Panc1 (cell line): ENCODE data around the gene SOS2. TPM values are rescaled to one million over a fixed set of nuclear protein-coding genes. Genes with fewer than 3 reads are reported as not detected.
"Not testable (repeated sequence)": the region's sequence is repeated elsewhere in the genome, so short reads cannot be mapped to it uniquely, and the experiment has no call there.

Source experiments
- ATAC-seq: fragments of 200-7000 bp; cut with Tn5 transposase; 2 replicates; pipeline ENCODE4 v1.9.1; 2020; ENCODE audit warnings: mild to moderate bottlenecking, moderate library complexity
- BruUV-seq: library from RNA; stranded (reverse); fragments of 400-500 nt; replicated peaks from 2 replicates; lab custom pipeline; 2021; lab: Mats Ljungman, UMichigan
- CTCF ChIA-PET: fragments of 300-600 bp; sonication (Branson Sonifier 250); formaldehyde crosslinking; loops from one replicate; lab custom pipeline; 2022; ENCODE audit warnings: antibody characterized with exemption; lab: Charles Lee
- POLR2A ChIA-PET: fragments of 300-600 bp; sonication (Branson Sonifier 250); formaldehyde crosslinking; loops from one replicate; lab custom pipeline; 2022; ENCODE audit warnings: antibody characterized with exemption; lab: Charles Lee
- DNase-seq: peaks from one replicate; pipeline ENCODE4 v3.0.0-alpha.2; 2010; ENCODE audit warnings: low read depth, low spot score
- H3K27ac ChIP-seq: 2 replicates; pipeline ENCODE4 v1.5.1; 2011; ENCODE audit warnings: mild to moderate bottlenecking, low read length, inconsistent platforms
- H3K27me3 ChIP-seq: fragments of 200-500 bp; sonication (Bioruptor generic); 2 replicates; pipeline ENCODE4 v1.6.0; 2014; ENCODE audit warnings: low read length, inconsistent platforms; ENCODE audit not compliant: control insufficient read depth, insufficient read depth
- H3K36me3 ChIP-seq: fragments of 200-500 bp; sonication (Bioruptor generic); 2 replicates; pipeline ENCODE4 v1.5.1; 2014; ENCODE audit warnings: inconsistent platforms, mild to moderate bottlenecking, low read length, moderate library complexity; ENCODE audit not compliant: control insufficient read depth, insufficient read depth
- H3K4me1 ChIP-seq: 2 replicates; pipeline ENCODE4 v1.5.1; 2011; ENCODE audit warnings: inconsistent platforms, mild to moderate bottlenecking, low read length, moderate library complexity; ENCODE audit not compliant: control insufficient read depth, insufficient read depth
- H3K4me3 ChIP-seq, 2 experiments: 2 replicates each; pipeline ENCODE4 v1.5.1; 2011 to 2012; ENCODE audit warnings: low read depth in 2 of 2, low read length in 2 of 2, mild to moderate bottlenecking in 2 of 2, inconsistent platforms in 1 of 2, moderate library complexity in 1 of 2
- H3K9me3 ChIP-seq: fragments of 200-500 bp; sonication (Bioruptor generic); 2 replicates; pipeline ENCODE4 v1.5.1; 2014; ENCODE audit warnings: low read depth, mild to moderate bottlenecking, inconsistent platforms, low read length, moderate library complexity; ENCODE audit not compliant: control insufficient read depth, insufficient read depth
- POLR2AphosphoS5 ChIP-seq: IDR thresholded peaks from 2 replicates; pipeline ENCODE4 v1.6.1; 2012; ENCODE audit warnings: mild to moderate bottlenecking, low read depth, low read length, moderate library complexity
- SIN3A ChIP-seq: IDR thresholded peaks from 2 replicates; pipeline ENCODE4 v1.6.1; 2012; ENCODE audit warnings: low read depth, mild to moderate bottlenecking, low read length, moderate library complexity, borderline replicate concordance; ENCODE audit not compliant: insufficient read depth
- TCF7L2 ChIP-seq: IDR thresholded peaks from 2 replicates; pipeline ENCODE4 v1.6.1; 2011; ENCODE audit warnings: mild to moderate bottlenecking, low read depth, low read length, inconsistent platforms
- in situ Hi-C: cut with HindIII; loops from 2 replicates; pipeline ENCODE4 v1.10.0; 2016; ENCODE audit warnings: low sequenced_read_pairs, low pct_unique_long_range_greater_than_20kb
- intact Hi-C: fragments of 100-400 bp; cut with micrococcal nuclease; formaldehyde crosslinking; loops from one replicate; pipeline ENCODE4 v1.10.0; 2022; ENCODE audit not compliant: unreplicated experiment
- total RNA-seq: library from RNA; stranded (reverse); gene quantifications from one replicate; pipeline ENCODE4 v1.2.1, GENCODE V29; 2021; ENCODE audit not compliant: unreplicated experiment
- TF ChIP-seq, protein P1 (sequence below), 2 experiments: IDR thresholded peaks; 2 replicates each; pipeline ENCODE4 v1.6.1; 2011 to 2012; ENCODE audit warnings: low read depth in 2 of 2, control low read depth in 1 of 2, low read length in 1 of 2, mild to moderate bottlenecking in 1 of 2, moderate library complexity in 1 of 2; ENCODE audit not compliant: insufficient read depth in 1 of 2
- TF ChIP-seq, protein P2 (sequence below): fragments of 450-650 bp; IDR thresholded peaks from 2 replicates; pipeline ENCODE4 v1.5.1; 2017; ENCODE audit warnings: mild to moderate bottlenecking

SOS2 gene
- total RNA-seq, 1 experiment from 2014 or later: 21.2 TPM

DNA sequence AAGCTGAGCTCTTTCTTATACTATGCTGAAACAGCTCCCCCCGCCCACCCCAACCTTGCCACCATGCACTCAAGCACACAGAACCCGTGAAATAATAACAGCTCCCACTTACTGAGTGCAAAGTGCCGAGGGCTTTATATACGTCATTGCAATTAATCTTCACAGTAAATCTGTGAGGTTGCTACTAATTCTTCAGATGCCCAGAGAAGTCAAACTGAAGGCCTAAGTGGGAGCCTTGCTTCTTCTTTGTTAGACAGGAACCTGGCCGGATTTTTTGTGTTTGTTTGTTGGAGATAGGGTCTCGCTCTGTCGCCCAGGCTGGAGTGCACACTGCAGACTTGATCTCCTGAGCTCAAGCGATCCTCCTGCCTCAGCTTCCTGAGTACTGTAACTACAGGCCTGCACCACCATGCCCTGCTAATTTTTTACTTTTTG lies 149.1 kb downstream of the SOS2 start:
- Histone ChIP-seq H3K27ac (no peak overlapping the region), H3K9me3 (no peaks in the 10 kb centered on the region), H3K4me3 (no peak overlapping the region), H3K4me1 (no peaks in the 10 kb centered on the region; the same call in 1 of the 2 replicates), H3K36me3 (no peaks in the 10 kb centered on the region), H3K27me3 (no peaks in the 10 kb centered on the region)
- ChIA-PET POLR2A (no interaction called here), CTCF (no interaction called here)
- DNase-seq (no peak), ATAC-seq (no peak)
- TF ChIP-seq, protein P1, sequence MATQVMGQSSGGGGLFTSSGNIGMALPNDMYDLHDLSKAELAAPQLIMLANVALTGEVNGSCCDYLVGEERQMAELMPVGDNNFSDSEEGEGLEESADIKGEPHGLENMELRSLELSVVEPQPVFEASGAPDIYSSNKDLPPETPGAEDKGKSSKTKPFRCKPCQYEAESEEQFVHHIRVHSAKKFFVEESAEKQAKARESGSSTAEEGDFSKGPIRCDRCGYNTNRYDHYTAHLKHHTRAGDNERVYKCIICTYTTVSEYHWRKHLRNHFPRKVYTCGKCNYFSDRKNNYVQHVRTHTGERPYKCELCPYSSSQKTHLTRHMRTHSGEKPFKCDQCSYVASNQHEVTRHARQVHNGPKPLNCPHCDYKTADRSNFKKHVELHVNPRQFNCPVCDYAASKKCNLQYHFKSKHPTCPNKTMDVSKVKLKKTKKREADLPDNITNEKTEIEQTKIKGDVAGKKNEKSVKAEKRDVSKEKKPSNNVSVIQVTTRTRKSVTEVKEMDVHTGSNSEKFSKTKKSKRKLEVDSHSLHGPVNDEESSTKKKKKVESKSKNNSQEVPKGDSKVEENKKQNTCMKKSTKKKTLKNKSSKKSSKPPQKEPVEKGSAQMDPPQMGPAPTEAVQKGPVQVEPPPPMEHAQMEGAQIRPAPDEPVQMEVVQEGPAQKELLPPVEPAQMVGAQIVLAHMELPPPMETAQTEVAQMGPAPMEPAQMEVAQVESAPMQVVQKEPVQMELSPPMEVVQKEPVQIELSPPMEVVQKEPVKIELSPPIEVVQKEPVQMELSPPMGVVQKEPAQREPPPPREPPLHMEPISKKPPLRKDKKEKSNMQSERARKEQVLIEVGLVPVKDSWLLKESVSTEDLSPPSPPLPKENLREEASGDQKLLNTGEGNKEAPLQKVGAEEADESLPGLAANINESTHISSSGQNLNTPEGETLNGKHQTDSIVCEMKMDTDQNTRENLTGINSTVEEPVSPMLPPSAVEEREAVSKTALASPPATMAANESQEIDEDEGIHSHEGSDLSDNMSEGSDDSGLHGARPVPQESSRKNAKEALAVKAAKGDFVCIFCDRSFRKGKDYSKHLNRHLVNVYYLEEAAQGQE (IDR thresholded peaks at IDR 0.05; ENCODE audit: insufficient read depth in 1 of 2, low read depth in 2 of 2, low read length in 1 of 2): no peak
- TF ChIP-seq, protein P2, sequence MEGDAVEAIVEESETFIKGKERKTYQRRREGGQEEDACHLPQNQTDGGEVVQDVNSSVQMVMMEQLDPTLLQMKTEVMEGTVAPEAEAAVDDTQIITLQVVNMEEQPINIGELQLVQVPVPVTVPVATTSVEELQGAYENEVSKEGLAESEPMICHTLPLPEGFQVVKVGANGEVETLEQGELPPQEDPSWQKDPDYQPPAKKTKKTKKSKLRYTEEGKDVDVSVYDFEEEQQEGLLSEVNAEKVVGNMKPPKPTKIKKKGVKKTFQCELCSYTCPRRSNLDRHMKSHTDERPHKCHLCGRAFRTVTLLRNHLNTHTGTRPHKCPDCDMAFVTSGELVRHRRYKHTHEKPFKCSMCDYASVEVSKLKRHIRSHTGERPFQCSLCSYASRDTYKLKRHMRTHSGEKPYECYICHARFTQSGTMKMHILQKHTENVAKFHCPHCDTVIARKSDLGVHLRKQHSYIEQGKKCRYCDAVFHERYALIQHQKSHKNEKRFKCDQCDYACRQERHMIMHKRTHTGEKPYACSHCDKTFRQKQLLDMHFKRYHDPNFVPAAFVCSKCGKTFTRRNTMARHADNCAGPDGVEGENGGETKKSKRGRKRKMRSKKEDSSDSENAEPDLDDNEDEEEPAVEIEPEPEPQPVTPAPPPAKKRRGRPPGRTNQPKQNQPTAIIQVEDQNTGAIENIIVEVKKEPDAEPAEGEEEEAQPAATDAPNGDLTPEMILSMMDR: no peak
- TF ChIP-seq TCF7L2 (no peak), SIN3A (no peak), POLR2AphosphoS5 (no peak)
- in situ Hi-C loops (no loop called here), intact Hi-C loops (no loop called here)
- BruUV-seq: no TSS peak

DNA sequence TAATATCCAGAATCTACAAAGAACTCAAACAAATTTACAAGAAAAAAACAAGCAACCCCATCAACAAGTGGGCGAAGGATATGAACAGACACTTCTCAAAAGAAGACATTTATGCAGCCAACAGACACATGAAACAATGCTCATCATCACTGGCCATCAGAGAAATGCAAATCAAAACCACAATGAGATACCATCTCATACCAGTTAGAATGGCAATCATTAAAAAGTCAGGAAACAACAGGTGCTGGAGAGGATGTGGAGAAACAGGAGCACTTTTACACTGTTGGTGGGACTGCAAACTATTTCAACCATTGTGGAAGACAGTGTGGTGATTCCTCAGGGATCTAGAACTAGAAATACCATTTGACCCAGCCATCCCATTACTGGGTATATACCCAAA lies 152.3 kb downstream of the SOS2 start:
- H3K9me3 ChIP-seq, H3K27me3 ChIP-seq, ATAC-seq, H3K27ac ChIP-seq, CTCF ChIA-PET, BruUV-seq, H3K4me3 ChIP-seq, H3K4me1 ChIP-seq, POLR2A ChIA-PET, in situ Hi-C loops, H3K36me3 ChIP-seq, intact Hi-C loops, DNase-seq: not testable (repeated sequence)

DNA sequence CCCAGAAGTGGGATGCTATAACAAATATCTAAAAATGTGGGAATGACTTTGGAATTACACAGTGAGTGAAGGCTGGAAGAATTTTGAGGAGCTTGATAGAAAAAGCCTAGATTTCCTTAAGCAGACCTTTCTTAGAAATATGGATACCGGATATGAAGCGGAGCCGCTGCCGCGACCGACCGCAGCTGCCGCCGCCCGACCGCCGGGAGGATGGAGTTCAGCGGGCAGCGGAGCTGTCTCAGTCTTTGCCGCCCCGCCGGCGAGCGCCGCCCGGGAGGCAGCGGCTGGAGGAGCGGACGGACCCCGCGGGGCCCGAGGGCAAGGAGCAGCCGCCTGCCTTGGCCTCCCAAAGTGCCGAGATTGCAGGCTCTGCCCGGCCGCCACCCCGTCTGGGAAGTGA lies 157.7 kb downstream of the SOS2 start:
- H3K27me3 ChIP-seq, POLR2A ChIA-PET, in situ Hi-C loops, ATAC-seq, H3K9me3 ChIP-seq, H3K36me3 ChIP-seq, H3K27ac ChIP-seq, DNase-seq, BruUV-seq, CTCF ChIA-PET, H3K4me1 ChIP-seq, intact Hi-C loops, H3K4me3 ChIP-seq: not testable (repeated sequence)
